OCI-LY1 (cell line): Measurements from ENCODE around the gene ADCY9.

Experiments used
- H2AFZ ChIP-seq: fragments of 200-600 bp; sonication (generic), shearing (Covaris generic); 2 replicates; pipeline ENCODE4 v1.6.0; 2014; ENCODE audit warnings: antibody characterized with exemption, mild to moderate bottlenecking, low read length
- H3F3A ChIP-seq: fragments of 200-600 bp; sonication (generic), shearing (Covaris generic); 2 replicates; pipeline ENCODE4 v1.6.0; 2014; ENCODE audit warnings: mild to moderate bottlenecking, antibody characterized with exemption, low read length, moderate library complexity; ENCODE audit not compliant: insufficient read depth
- H3K27ac ChIP-seq: fragments of 200-600 bp; sonication (generic); 2 replicates; pipeline ENCODE4 v1.5.1; 2014; ENCODE audit warnings: low read length, mixed run types, mild to moderate bottlenecking, low read depth; ENCODE audit not compliant: poor library complexity, severe bottlenecking
- H3K27me3 ChIP-seq: fragments of 200-600 bp; sonication (generic); 2 replicates; pipeline ENCODE4 v1.6.0; 2014; ENCODE audit warnings: antibody characterized with exemption, mild to moderate bottlenecking, low read length, moderate library complexity; ENCODE audit not compliant: insufficient read depth
- H3K36me3 ChIP-seq: fragments of 200-600 bp; sonication (generic); 2 replicates; pipeline ENCODE4 v1.6.1; 2014; ENCODE audit warnings: mild to moderate bottlenecking, antibody characterized with exemption, low read length, moderate library complexity, mixed read lengths; ENCODE audit not compliant: insufficient read depth
- H3K4me1 ChIP-seq: fragments of 200-600 bp; sonication (generic); 2 replicates; pipeline ENCODE4 v1.5.1; 2014; ENCODE audit warnings: mild to moderate bottlenecking, low read length, moderate library complexity; ENCODE audit not compliant: insufficient read depth, severe bottlenecking
- H3K4me2 ChIP-seq: fragments of 200-600 bp; sonication (generic), shearing (Covaris generic); 2 replicates; pipeline ENCODE4 v1.6.1; 2014; ENCODE audit warnings: low read length
- H3K4me3 ChIP-seq: fragments of 200-600 bp; sonication (generic); 2 replicates; pipeline ENCODE4 v1.5.1; 2014; ENCODE audit warnings: low read length, low read depth, mild to moderate bottlenecking, mixed read lengths; ENCODE audit not compliant: poor library complexity, severe bottlenecking
- H3K79me2 ChIP-seq: fragments of 200-600 bp; shearing (Covaris generic); 2 replicates; pipeline ENCODE4 v1.6.1; 2016; ENCODE audit warnings: mixed run types, low read length, mixed read lengths; ENCODE audit not compliant: insufficient read depth
- H3K9ac ChIP-seq: fragments of 200-600 bp; sonication (generic), shearing (Covaris generic); 2 replicates; pipeline ENCODE4 v1.6.1; 2014; ENCODE audit warnings: mild to moderate bottlenecking, low read length, mixed read lengths
- H3K9me2 ChIP-seq: fragments of 200-600 bp; sonication (generic), shearing (Covaris generic); 2 replicates; pipeline ENCODE4 v1.6.1; 2014; ENCODE audit warnings: low read depth, mild to moderate bottlenecking, low read length, mixed read lengths
- H3K9me3 ChIP-seq: fragments of 200-600 bp; shearing (Covaris generic); 2 replicates; pipeline ENCODE4 v1.6.1; 2014; ENCODE audit warnings: low read length, mixed read lengths
- H4K20me1 ChIP-seq: fragments of 200-600 bp; sonication (generic), shearing (Covaris generic); 2 replicates; pipeline ENCODE4 v1.6.0; 2016; ENCODE audit warnings: mild to moderate bottlenecking, low read length; ENCODE audit not compliant: insufficient read depth
- CTCF ChIP-seq: fragments of 200-600 bp; sonication (generic), shearing (Covaris generic); IDR thresholded peaks from 2 replicates; pipeline ENCODE4 v1.5.1; 2017; ENCODE audit warnings: mild to moderate bottlenecking, antibody characterized with exemption, low read length, moderate library complexity, mixed read lengths
- EZH2 ChIP-seq: fragments of 200-600 bp; sonication (generic), shearing (Covaris generic); IDR thresholded peaks from 2 replicates; pipeline ENCODE4 v1.8.0; 2017; ENCODE audit warnings: borderline replicate concordance, mixed run types, mild to moderate bottlenecking, antibody characterized with exemption, low read length, moderate library complexity, mixed read lengths

ADCY9 gene

GRCh38 chr16:3986235-3986544 is 130.1 kb downstream of the ADCY9 start:
- no peak for TF ChIP-seq CTCF
- no peak for TF ChIP-seq EZH2
- no peaks in the 10 kb centered on the region for H4K20me1 ChIP-seq

GRCh38 chr16:3984111-3985060 is 131.9 kb downstream of the ADCY9 start:
- H3K36me3 ChIP-seq, result no peaks in the 10 kb centered on the region
- H3K9me3 ChIP-seq, result no peaks in the 10 kb centered on the region
- H3K9me2 ChIP-seq, result no peaks in the 10 kb centered on the region
- H3K27me3 ChIP-seq, result no peaks in the 10 kb centered on the region; the same call in 1 of the 2 replicates
- no peak overlapping the region for H3K27ac ChIP-seq
- H3K9ac ChIP-seq, result no peak overlapping the region
- H3K4me1 ChIP-seq, result no peaks in the 10 kb centered on the region
- H3K4me2 ChIP-seq, result no peak overlapping the region
- H2AFZ ChIP-seq, result no peak overlapping the region
- no peaks in the 10 kb centered on the region for H3K79me2 ChIP-seq
- H3K4me3 ChIP-seq, result no peak overlapping the region
- no peaks in the 10 kb centered on the region for H4K20me1 ChIP-seq
- no peaks in the 10 kb centered on the region for H3F3A ChIP-seq
- no peak for TF ChIP-seq CTCF
- no peak for TF ChIP-seq EZH2

More at GRCh38 chr16:3986235-3986544, 130.1 kb downstream of the ADCY9 start:
- no peaks in the 10 kb centered on the region for H3K79me2 ChIP-seq
- H3K9me2 ChIP-seq, result no peaks in the 10 kb centered on the region
- H3K36me3 ChIP-seq, result no peaks in the 10 kb centered on the region
- H3K4me2 ChIP-seq, result no peak overlapping the region
- no peak overlapping the region for H3K4me3 ChIP-seq
- no peak overlapping the region for H3K27ac ChIP-seq
- no peak overlapping the region for H3K9ac ChIP-seq
- H3K4me1 ChIP-seq, result no peaks in the 10 kb centered on the region
- H3K27me3 ChIP-seq, result no peaks in the 10 kb centered on the region; the same call in 1 of the 2 replicates
- H3F3A ChIP-seq, result no peaks in the 10 kb centered on the region
- no peaks in the 10 kb centered on the region for H3K9me3 ChIP-seq
- H2AFZ ChIP-seq, result no peak overlapping the region

GRCh38 chr16:3983081-3983520 is 133.1 kb downstream of the ADCY9 start:
- Histone ChIP-seq H3K9ac (no peak overlapping the region), H3K27ac (no peak overlapping the region), H3K4me2 (no peak overlapping the region), H3K4me3 (no peak overlapping the region), H4K20me1 (no peaks in the 10 kb centered on the region), H3K9me3 (no peaks in the 10 kb centered on the region), H3F3A (no peaks in the 10 kb centered on the region), H3K79me2 (no peaks in the 10 kb centered on the region), H3K27me3 (no peaks in the 10 kb centered on the region; the same call in 1 of the 2 replicates), H3K4me1 (no peaks in the 10 kb centered on the region), H2AFZ (no peak overlapping the region), H3K36me3 (no peaks in the 10 kb centered on the region), H3K9me2 (no peaks in the 10 kb centered on the region)
- TF ChIP-seq CTCF (peak; percentile 46), EZH2 (no peak)
